DOHH2 (cell line): ENCODE data around the gene MUSK.

ENCODE experiments used
- H3F3A ChIP-seq: fragments of 200-600 bp; sonication (generic), shearing (Covaris generic); 2 replicates; pipeline ENCODE4 v1.6.0; 2016; ENCODE audit warnings: antibody characterized with exemption, mild to moderate bottlenecking; ENCODE audit not compliant: control insufficient read depth, insufficient read depth
- H3K27ac ChIP-seq: fragments of 200-600 bp; sonication (generic); 2 replicates; pipeline ENCODE4 v1.5.1; 2014; ENCODE audit warnings: low read depth, mild to moderate bottlenecking, low read length, moderate library complexity
- H3K27me3 ChIP-seq: fragments of 200-600 bp; sonication (generic); 2 replicates; pipeline ENCODE4 v1.6.1; 2014; ENCODE audit warnings: mild to moderate bottlenecking, low read length, mixed read lengths; ENCODE audit not compliant: control insufficient read depth
- H3K36me3 ChIP-seq: fragments of 200-600 bp; sonication (generic); 2 replicates; pipeline ENCODE4 v1.6.1; 2014; ENCODE audit warnings: mild to moderate bottlenecking, low read length, moderate library complexity, mixed read lengths; ENCODE audit not compliant: control insufficient read depth
- H3K4me1 ChIP-seq: fragments of 200-600 bp; sonication (generic); 2 replicates; pipeline ENCODE4 v1.6.1; 2014; ENCODE audit warnings: mild to moderate bottlenecking, low read length, mixed read lengths; ENCODE audit not compliant: control insufficient read depth
- H3K4me2 ChIP-seq: fragments of 200-600 bp; sonication (generic); 2 replicates; pipeline ENCODE4 v1.6.0; 2014; ENCODE audit warnings: mild to moderate bottlenecking, low read length, moderate library complexity
- H3K4me3 ChIP-seq: fragments of 200-600 bp; sonication (generic); 2 replicates; pipeline ENCODE4 v1.5.1; 2014; ENCODE audit warnings: mild to moderate bottlenecking, low read length, mixed read lengths
- H3K79me2 ChIP-seq: fragments of 200-600 bp; sonication (generic); 2 replicates; pipeline ENCODE4 v1.6.1; 2014; ENCODE audit warnings: mild to moderate bottlenecking, low read length, mixed read lengths; ENCODE audit not compliant: control insufficient read depth
- H3K9me2 ChIP-seq: fragments of 200-600 bp; sonication (generic); replicated peaks from 2 replicates; pipeline ENCODE4 v1.6.1; 2014; ENCODE audit warnings: mild to moderate bottlenecking, low read length, mixed read lengths; ENCODE audit not compliant: control insufficient read depth
- H3K9me3 ChIP-seq: fragments of 200-600 bp; sonication (generic); 2 replicates; pipeline ENCODE4 v1.6.1; 2014; ENCODE audit warnings: antibody characterized with exemption, low read length, mixed read lengths; ENCODE audit not compliant: control insufficient read depth, insufficient read depth
- H4K20me1 ChIP-seq: fragments of 200-600 bp; sonication (generic); 2 replicates; pipeline ENCODE4 v1.6.0; 2014; ENCODE audit warnings: low read depth, mild to moderate bottlenecking, antibody characterized with exemption, low read length, moderate library complexity; ENCODE audit not compliant: control insufficient read depth, insufficient read depth
- CTCF ChIP-seq: fragments of 200-600 bp; sonication (generic); IDR thresholded peaks from one replicate; pipeline ENCODE4 v1.5.1; 2014; ENCODE audit warnings: antibody characterized with exemption, mild to moderate bottlenecking, low read depth, low read length; ENCODE audit not compliant: poor library complexity, severe bottlenecking
- EZH2phosphoT487 ChIP-seq: fragments of 200-600 bp; sonication (generic); IDR thresholded peaks from 2 replicates; pipeline ENCODE4 v1.6.1; 2017; ENCODE audit warnings: borderline replicate concordance, mild to moderate bottlenecking, antibody characterized with exemption, low read length, moderate library complexity, mixed read lengths

MUSK gene

GRCh38 chr9:110703669-110704068 lies 35.1 kb downstream of the MUSK start:
- Histone ChIP-seq H3K36me3 (no peaks in the 10 kb centered on the region), H3K27me3 (no peaks in the 10 kb centered on the region), H3K4me3 (no peak overlapping the region), H3K4me2 (no peak overlapping the region), H3K27ac (no peak overlapping the region), H4K20me1 (no peaks in the 10 kb centered on the region), H3K9me2 (no peaks in the 10 kb centered on the region), H3F3A (no peaks in the 10 kb centered on the region), H3K79me2 (no peaks in the 10 kb centered on the region), H3K4me1 (no peaks in the 10 kb centered on the region), H3K9me3 (no peaks in the 10 kb centered on the region)
- TF ChIP-seq CTCF (no peak), EZH2phosphoT487 (no peak)

- no peaks in the 10 kb centered on the region for H4K20me1 ChIP-seq
- H3K4me2 ChIP-seq: no peak overlapping the region
- no peak overlapping the region for H3K4me3 ChIP-seq
- no peaks in the 10 kb centered on the region for H3K4me1 ChIP-seq
- no peaks in the 10 kb centered on the region for H3K9me2 ChIP-seq
- no peaks in the 10 kb centered on the region for H3K79me2 ChIP-seq
- no peaks in the 10 kb centered on the region for H3K9me3 ChIP-seq
- H3F3A ChIP-seq: no peaks in the 10 kb centered on the region
- no peaks in the 10 kb centered on the region for H3K27me3 ChIP-seq
- TF ChIP-seq CTCF (no peak), EZH2phosphoT487 (no peak)
- no peaks in the 10 kb centered on the region for H3K36me3 ChIP-seq
- H3K27ac ChIP-seq: no peak overlapping the region
Observed at GRCh38 chr9:110707419-110707818, 38.8 kb downstream of the MUSK start.

- Histone ChIP-seq H3K27ac (no peak overlapping the region), H3K4me1 (no peaks in the 10 kb centered on the region), H3K36me3 (no peaks in the 10 kb centered on the region), H3K9me2 (no peaks in the 10 kb centered on the region), H3K27me3 (no peaks in the 10 kb centered on the region), H4K20me1 (no peaks in the 10 kb centered on the region), H3K4me2 (no peak overlapping the region), H3K79me2 (no peaks in the 10 kb centered on the region), H3K9me3 (no peaks in the 10 kb centered on the region), H3F3A (no peaks in the 10 kb centered on the region), H3K4me3 (no peak overlapping the region)
- TF ChIP-seq EZH2phosphoT487 (no peak), CTCF (no peak)
Observed at GRCh38 chr9:110710420-110710819, 41.8 kb downstream of the MUSK start.

DNA sequence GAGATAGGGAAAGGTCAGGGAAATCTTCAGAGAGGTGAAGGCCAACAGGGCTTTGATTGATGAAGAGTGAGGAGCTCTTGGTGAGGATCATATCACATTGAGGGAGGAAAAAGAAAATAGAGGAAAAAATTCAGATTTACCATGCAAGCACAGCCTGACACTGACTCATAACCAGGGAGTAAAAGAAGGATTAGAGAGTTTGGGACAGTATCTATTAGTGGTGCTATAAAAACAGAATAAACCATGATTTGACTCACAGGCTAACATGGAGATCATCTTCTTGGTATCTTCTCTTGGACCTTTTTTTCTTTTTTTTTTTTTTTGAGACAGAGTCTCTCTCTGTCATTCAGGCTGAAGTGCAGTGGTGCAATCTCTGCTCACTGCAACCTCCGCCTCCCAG lies 44.4 kb downstream of the MUSK start:
- Histone ChIP-seq H4K20me1 (no peaks in the 10 kb centered on the region), H3K79me2 (no peaks in the 10 kb centered on the region), H3K27ac (no peak overlapping the region), H3K9me2 (no peaks in the 10 kb centered on the region), H3K4me2 (no peak overlapping the region), H3K36me3 (no peaks in the 10 kb centered on the region), H3F3A (no peaks in the 10 kb centered on the region), H3K9me3 (no peaks in the 10 kb centered on the region), H3K27me3 (no peaks in the 10 kb centered on the region), H3K4me1 (no peaks in the 10 kb centered on the region), H3K4me3 (no peak overlapping the region)
- TF ChIP-seq EZH2phosphoT487 (no peak), CTCF (no peak)
